Mammary epithelial cell (primary cell): ENCODE measurements around the gene RANBP9.

Experiments used
- CTCF ChIP-seq, 2 donors: IDR thresholded peaks in 1 of 2; conservative IDR thresholded peaks in 1 of 2; 2 replicates each; pipeline ENCODE4 v1.5.1; 2011 to 2012; ENCODE audit warnings: inconsistent platforms in 2 of 2, low read length in 2 of 2, mild to moderate bottlenecking in 2 of 2, control low read depth in 1 of 2, low read depth in 1 of 2; ENCODE audit not compliant: insufficient read depth in 1 of 2; ENCODE audit errors: extremely low read depth in 1 of 2
- EZH2 ChIP-seq: IDR thresholded peaks from 2 replicates; pipeline ENCODE4 v1.6.1; 2012; ENCODE audit warnings: low read length, inconsistent platforms, borderline replicate concordance

- TF ChIP-seq CTCF (conservative IDR thresholded peaks at IDR 0.05 in 1 of 2, IDR thresholded peaks at IDR 0.05 in 1 of 2; ENCODE audit: extremely low read depth in 1 of 2, insufficient read depth in 1 of 2, low read depth in 1 of 2, low read length in 2 of 2) (no peak), EZH2 (no peak)
These were observed 5.3 kb upstream of the RANBP9 start for GRCh38 chr6:13716955-13717295.
